PC-3 (cell line): ENCODE data around the gene PLIN1. TPM values are rescaled to one million over a fixed set of nuclear protein-coding genes. Genes with fewer than 3 reads are reported as not detected.

Experiments used
- ATAC-seq: fragments of 200-7000 bp; cut with Tn5 transposase; 2 replicates; pipeline ENCODE4 v1.9.1; 2020; ENCODE audit warnings: mild to moderate bottlenecking, moderate library complexity
- BruUV-seq: library from RNA; stranded (reverse); fragments of 400-500 nt; replicated peaks from 2 replicates; lab custom pipeline; 2021; lab: Mats Ljungman, UMichigan
- CTCF ChIA-PET: fragments of 300-600 bp; sonication (Branson Sonifier 250); formaldehyde crosslinking; loops from one replicate; lab custom pipeline; 2022; ENCODE audit warnings: antibody characterized with exemption; lab: Charles Lee
- POLR2A ChIA-PET: fragments of 300-600 bp; sonication (Branson Sonifier 250); formaldehyde crosslinking; loops from one replicate; lab custom pipeline; 2022; ENCODE audit warnings: antibody characterized with exemption; ENCODE audit not compliant: unreplicated experiment; lab: Charles Lee
- DNase-seq: peaks from one replicate; pipeline ENCODE4 v3.0.0-alpha.2; 2015
- H2AFZ ChIP-seq: fragments of 300-600 bp; sonication (generic); 2 replicates; pipeline ENCODE4 v1.6.0; 2016; ENCODE audit warnings: antibody characterized with exemption, low read length
- H3F3A ChIP-seq: fragments of 300-600 bp; sonication (generic); one replicate; pipeline ENCODE4 v1.6.0; 2017; ENCODE audit warnings: antibody characterized with exemption, low read length, control low read depth, mild to moderate bottlenecking; ENCODE audit not compliant: unreplicated experiment
- H3K27ac ChIP-seq: fragments of 300-600 bp; sonication (generic); 2 replicates; pipeline ENCODE4 v1.5.1; 2016; ENCODE audit warnings: mild to moderate bottlenecking, low read length
- H3K27me3 ChIP-seq: fragments of 300-600 bp; sonication (generic); 2 replicates; pipeline ENCODE4 v1.6.1; 2016; ENCODE audit warnings: low read length, mixed read lengths
- H3K36me3 ChIP-seq: fragments of 300-600 bp; sonication (generic); 2 replicates; pipeline ENCODE4 v1.6.1; 2016; ENCODE audit warnings: low read depth, mixed run types, low read length, mixed read lengths
- H3K4me1 ChIP-seq: fragments of 300-600 bp; sonication (generic); 2 replicates; pipeline ENCODE4 v1.5.1; 2016; ENCODE audit warnings: low read length; ENCODE audit not compliant: insufficient read depth
- H3K4me2 ChIP-seq: fragments of 300-600 bp; sonication (generic); 2 replicates; pipeline ENCODE4 v1.6.0; 2016; ENCODE audit warnings: low read length
- H3K4me3 ChIP-seq: fragments of 300-600 bp; sonication (generic); 2 replicates; pipeline ENCODE4 v1.5.1; 2016; ENCODE audit warnings: mild to moderate bottlenecking, low read length, mixed read lengths
- H3K79me2 ChIP-seq: fragments of 300-600 bp; sonication (generic); 2 replicates; pipeline ENCODE4 v1.6.1; 2017; ENCODE audit warnings: low read length, mixed read lengths
- H3K9ac ChIP-seq: fragments of 300-600 bp; sonication (generic); 2 replicates; pipeline ENCODE4 v1.6.0; 2016; ENCODE audit warnings: mild to moderate bottlenecking, low read length
- H3K9me2 ChIP-seq: fragments of 300-600 bp; sonication (generic); replicated peaks from 2 replicates; pipeline ENCODE4 v1.6.1; 2016; ENCODE audit warnings: mixed run types, low read length, mixed read lengths
- H3K9me3 ChIP-seq: fragments of 300-600 bp; sonication (generic); 2 replicates; pipeline ENCODE4 v1.6.1; 2016; ENCODE audit warnings: low read length, mixed read lengths
- H4K20me1 ChIP-seq: fragments of 300-600 bp; sonication (generic); 2 replicates; pipeline ENCODE4 v1.6.1; 2016; ENCODE audit warnings: low read length, mixed read lengths
- CTCF ChIP-seq: fragments of 300-600 bp; sonication (generic); conservative IDR thresholded peaks from 2 replicates; pipeline ENCODE4 v1.5.1; 2017; ENCODE audit warnings: antibody characterized with exemption, low read depth, mild to moderate bottlenecking, low read length
- EZH2 ChIP-seq: fragments of 300-600 bp; sonication (generic); IDR thresholded peaks from one replicate; pipeline ENCODE4 v1.6.1; 2017; ENCODE audit warnings: antibody characterized with exemption, mild to moderate bottlenecking, low read length; ENCODE audit not compliant: unreplicated experiment
- EZH2phosphoT487 ChIP-seq: fragments of 300-600 bp; sonication (generic); IDR thresholded peaks from 2 replicates; pipeline ENCODE4 v1.6.1; 2018; ENCODE audit warnings: mild to moderate bottlenecking, antibody characterized with exemption, low read length, borderline replicate concordance
- intact Hi-C: fragments of 100-400 bp; cut with micrococcal nuclease; formaldehyde crosslinking; loops from 2 replicates; pipeline ENCODE4 v1.9.0; 2023
- total RNA-seq: library from RNA; depleted of rRNA; stranded (reverse); fragments of >200 nt; gene quantifications from 2 replicates; pipeline ENCODE4 v1.2.3, GENCODE V29; 2014

Gene PLIN1
- total RNA-seq, 1 experiment from 2014 or later: 1.0 TPM

DNA sequence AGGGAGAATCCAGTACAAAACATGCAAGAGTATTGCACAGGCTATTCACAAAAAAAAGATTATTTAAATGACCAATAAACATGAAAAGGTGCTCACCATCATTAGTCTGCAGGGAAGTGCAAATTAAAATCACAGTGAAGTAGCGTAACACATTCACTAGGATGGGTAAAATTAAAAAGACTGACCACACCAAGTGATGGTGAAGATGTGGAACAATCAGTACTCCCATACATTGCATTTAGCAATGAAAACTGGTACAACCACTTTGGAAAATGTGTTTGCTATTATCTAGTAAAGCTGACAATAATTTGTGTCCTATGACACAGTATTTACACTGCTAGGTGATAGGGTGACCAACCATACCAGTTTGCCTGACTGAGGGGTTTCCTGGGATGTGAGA lies 45.5 kb upstream of the PLIN1 start:
- ChIA-PET CTCF (no interaction called here), POLR2A (no interaction called here)
- no peaks in the 10 kb centered on the region for H3K79me2 ChIP-seq
- TF ChIP-seq EZH2 (no peak), EZH2phosphoT487 (no peak), CTCF (no peak)
- no peaks in the 10 kb centered on the region for H4K20me1 ChIP-seq
- H3K9me2 ChIP-seq: no peaks in the 10 kb centered on the region
- H3K4me3 ChIP-seq: no peak overlapping the region
- no peak overlapping the region for H2AFZ ChIP-seq
- no peak overlapping the region for H3K9ac ChIP-seq
- BruUV-seq: no TSS peak
- H3K27me3 ChIP-seq: no peaks in the 10 kb centered on the region
- DNase-seq (no peak), ATAC-seq (no peak)
- H3F3A ChIP-seq: no peaks in the 10 kb centered on the region
- no peaks in the 10 kb centered on the region for H3K9me3 ChIP-seq
- H3K4me1 ChIP-seq: no peaks in the 10 kb centered on the region
- intact Hi-C loops: no loop called here
- no peaks in the 10 kb centered on the region for H3K36me3 ChIP-seq
- H3K27ac ChIP-seq: no peak overlapping the region
- H3K4me2 ChIP-seq: no peak overlapping the region

DNA sequence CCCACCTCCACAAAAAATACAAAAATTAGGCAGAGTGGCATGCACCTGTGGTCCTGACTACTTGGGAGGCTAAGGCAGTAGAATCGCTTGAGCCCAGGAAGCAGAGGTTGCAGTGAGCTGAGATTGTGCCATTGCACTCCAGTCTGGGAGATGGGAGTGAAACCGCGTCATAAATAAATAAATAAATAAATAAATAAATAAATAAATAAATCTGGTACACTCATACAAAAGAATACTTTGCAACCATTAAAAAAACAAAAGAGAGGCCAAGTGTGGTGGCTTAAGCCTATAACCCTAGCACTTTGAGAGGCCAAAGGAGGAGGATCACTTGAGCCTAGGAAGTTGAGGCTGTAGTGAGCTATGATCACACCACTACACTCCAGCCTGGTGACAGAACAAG lies 43.9 kb upstream of the PLIN1 start:
- CTCF ChIA-PET: no interaction called here
- intact Hi-C loops: no loop called here

GRCh38 chr15:89714775-89715174 lies 35.6 kb upstream of the PLIN1 start:
- Histone ChIP-seq H3K4me3 (no peak overlapping the region), H3K27ac (no peak overlapping the region), H3K9ac (no peak overlapping the region), H4K20me1 (no peaks in the 10 kb centered on the region), H3K9me2 (no peaks in the 10 kb centered on the region), H3F3A (no peaks in the 10 kb centered on the region), H3K79me2 (no peaks in the 10 kb centered on the region), H3K9me3 (no peaks in the 10 kb centered on the region), H3K4me1 (no peaks in the 10 kb centered on the region), H3K4me2 (no peak overlapping the region), H3K27me3 (no peaks in the 10 kb centered on the region), H2AFZ (no peak overlapping the region), H3K36me3 (no peaks in the 10 kb centered on the region)
- POLR2A ChIA-PET: no interaction called here
- intact Hi-C loops: no loop called here
- no TSS peak for BruUV-seq
- TF ChIP-seq EZH2: no peak
- DNase-seq (no peak), ATAC-seq (no peak)
- CTCF ChIA-PET: no interaction called here

More for the DNA sequence above, 43.9 kb upstream of the PLIN1 start:
- Histone ChIP-seq H3K27ac (no peak overlapping the region), H3K27me3 (no peaks in the 10 kb centered on the region), H3F3A (no peaks in the 10 kb centered on the region), H3K4me1 (no peaks in the 10 kb centered on the region), H3K79me2 (no peaks in the 10 kb centered on the region), H2AFZ (no peak overlapping the region), H3K4me3 (no peak overlapping the region), H3K9me2 (no peaks in the 10 kb centered on the region), H3K9me3 (no peaks in the 10 kb centered on the region), H3K36me3 (no peaks in the 10 kb centered on the region), H3K9ac (no peak overlapping the region), H4K20me1 (no peaks in the 10 kb centered on the region), H3K4me2 (no peak overlapping the region)
- TF ChIP-seq EZH2: no peak
- no peak for TF ChIP-seq CTCF
- no peak for TF ChIP-seq EZH2phosphoT487
- DNase-seq: no peak
- ATAC-seq: no peak
- BruUV-seq: no TSS peak
- POLR2A ChIA-PET: no interaction called here
